Karpas-422 (cell line): ENCODE results near the gene DEFB127. TPM values are rescaled to one million over a fixed set of nuclear protein-coding genes. Genes with fewer than 3 reads are reported as not detected.
"Not testable (repeated sequence)": the region's sequence is repeated elsewhere in the genome, so short reads cannot be mapped to it uniquely, and the experiment has no call there.

Experiments used
- DNase-seq: peaks from one replicate; pipeline ENCODE4 v3.0.0-alpha.2; 2015
- H2AFZ ChIP-seq: fragments of 200-600 bp; sonication (generic); 2 replicates; pipeline ENCODE4 v1.6.1; 2014; ENCODE audit warnings: antibody characterized with exemption, low read length, mixed read lengths
- H3K27ac ChIP-seq: fragments of 200-600 bp; sonication (generic); 2 replicates; pipeline ENCODE4 v1.5.1; 2014; ENCODE audit warnings: mild to moderate bottlenecking, low read length, moderate library complexity
- H3K27me3 ChIP-seq: fragments of 200-600 bp; sonication (generic); 2 replicates; pipeline ENCODE4 v1.6.1; 2014; ENCODE audit warnings: low read length, mixed read lengths
- H3K36me3 ChIP-seq: fragments of 200-600 bp; sonication (generic); 2 replicates; pipeline ENCODE4 v1.6.1; 2014; ENCODE audit warnings: low read length, mixed read lengths; ENCODE audit not compliant: insufficient read depth
- H3K4me1 ChIP-seq: fragments of 200-600 bp; sonication (generic); 2 replicates; pipeline ENCODE4 v1.6.1; 2014; ENCODE audit warnings: mild to moderate bottlenecking, low read length, mixed read lengths
- H3K4me2 ChIP-seq: fragments of 200-600 bp; sonication (generic); 2 replicates; pipeline ENCODE4 v1.6.1; 2014; ENCODE audit warnings: low read length, low read depth, mild to moderate bottlenecking; ENCODE audit not compliant: poor library complexity, severe bottlenecking
- H3K4me3 ChIP-seq: fragments of 200-600 bp; sonication (generic); 2 replicates; pipeline ENCODE4 v1.5.1; 2014; ENCODE audit warnings: mild to moderate bottlenecking, antibody characterized with exemption, low read length, mixed read lengths
- H3K79me2 ChIP-seq: fragments of 200-600 bp; sonication (generic); 2 replicates; pipeline ENCODE4 v1.6.1; 2014; ENCODE audit warnings: mild to moderate bottlenecking, low read length, mixed read lengths
- H3K9ac ChIP-seq: fragments of 200-600 bp; sonication (generic); 2 replicates; pipeline ENCODE4 v1.6.0; 2014; ENCODE audit warnings: low read length
- H3K9me2 ChIP-seq: fragments of 200-600 bp; sonication (generic), shearing (Covaris generic); replicated peaks from 2 replicates; pipeline ENCODE4 v1.6.0; 2014; ENCODE audit warnings: mild to moderate bottlenecking, low read length, moderate library complexity; ENCODE audit not compliant: insufficient read depth
- H3K9me3 ChIP-seq: fragments of 300-700, 200-600 bp; sonication (generic); 2 replicates; pipeline ENCODE4 v1.6.1; 2014; ENCODE audit warnings: low read length, mixed read lengths
- H4K20me1 ChIP-seq: fragments of 200-600 bp; sonication (generic); 2 replicates; pipeline ENCODE4 v1.6.1; 2014; ENCODE audit warnings: mild to moderate bottlenecking, antibody characterized with exemption, low read length, low read depth; ENCODE audit not compliant: insufficient read depth
- total RNA-seq: library from RNA; depleted of rRNA; stranded (reverse); fragments of >200 nt; shearing (Covaris generic); gene quantifications from 2 replicates; pipeline ENCODE4 v1.2.3, GENCODE V29; 2014; ENCODE audit warnings: low replicate concordance

The DEFB127 gene
- total RNA-seq, 1 experiment from 2014 or later, result not detected

GRCh38 chr20:164618-165017 lies 7.4 kb downstream of the DEFB127 start:
- no peaks in the 10 kb centered on the region for H3K79me2 ChIP-seq
- H4K20me1 ChIP-seq, result no peaks in the 10 kb centered on the region
- H3K36me3 ChIP-seq, result no peaks in the 10 kb centered on the region
- no peak for DNase-seq
- no peak overlapping the region for H3K4me3 ChIP-seq
- no peak overlapping the region for H3K4me2 ChIP-seq
- 0 out of 2 replicates have a peak, but pooled peaks cover 2% of the 10 kb centered on the region for H3K27me3 ChIP-seq
- no peaks in the 10 kb centered on the region for H3K4me1 ChIP-seq
- no peak overlapping the region for H3K27ac ChIP-seq
- H3K9ac ChIP-seq, result no peak overlapping the region
- H3K9me3 ChIP-seq, result no peaks in the 10 kb centered on the region
- no peaks in the 10 kb centered on the region for H3K9me2 ChIP-seq
- no peak overlapping the region for H2AFZ ChIP-seq

GRCh38 chr20:168876-169275 lies 11.6 kb downstream of the DEFB127 start:
- no peak overlapping the region for H3K4me2 ChIP-seq
- no peak overlapping the region for H3K27ac ChIP-seq
- H3K27me3 ChIP-seq, result 0 out of 2 replicates have a peak, but pooled peaks cover 2% of the 10 kb centered on the region
- no peaks in the 10 kb centered on the region for H4K20me1 ChIP-seq
- H3K9me3 ChIP-seq, result no peaks in the 10 kb centered on the region
- no peak for DNase-seq
- H3K4me1 ChIP-seq, result no peaks in the 10 kb centered on the region
- no peak overlapping the region for H3K4me3 ChIP-seq
- H2AFZ ChIP-seq, result no peak overlapping the region
- H3K79me2 ChIP-seq, result no peaks in the 10 kb centered on the region
- no peak overlapping the region for H3K9ac ChIP-seq
- no peaks in the 10 kb centered on the region for H3K36me3 ChIP-seq
- H3K9me2 ChIP-seq, result no peaks in the 10 kb centered on the region

GRCh38 chr20:184288-184687 lies 27.0 kb downstream of the DEFB127 start:
- Histone ChIP-seq H3K36me3 (no peaks in the 10 kb centered on the region), H3K27me3 (no peaks in the 10 kb centered on the region), H3K27ac (no peak overlapping the region), H3K4me2 (no peak overlapping the region), H3K9me2 (no peaks in the 10 kb centered on the region), H3K9me3 (no peaks in the 10 kb centered on the region), H3K4me3 (no peak overlapping the region), H3K79me2 (no peaks in the 10 kb centered on the region), H4K20me1 (no peaks in the 10 kb centered on the region), H3K9ac (no peak overlapping the region), H2AFZ (no peak overlapping the region), H3K4me1 (no peaks in the 10 kb centered on the region)
- DNase-seq, result no peak

GRCh38 chr20:187733-188132 lies 30.5 kb downstream of the DEFB127 start:
- H3K9me3 ChIP-seq, result no peaks in the 10 kb centered on the region
- H3K27ac ChIP-seq, result no peak overlapping the region
- H3K79me2 ChIP-seq, result no peaks in the 10 kb centered on the region

GRCh38 chr20:189611-190010 lies 32.4 kb downstream of the DEFB127 start, which contains the start of gene DEFB128:
Gene DEFB128, minus strand, starts transcription at chr20:189711. Its CDS starts 88 bp downstream, at chr20:189623.
- H3K27me3 ChIP-seq, result no peaks in the 10 kb centered on the region
- H3K4me3 ChIP-seq, result no peak within 1 kb of the TSS
- H3K79me2 ChIP-seq, result no peaks in the 10 kb centered on the region
- DNase-seq, result no peak
- no peaks in the 10 kb centered on the region for H4K20me1 ChIP-seq
- no peaks in the 10 kb centered on the region for H3K9me3 ChIP-seq
- H3K4me1 ChIP-seq, result no peaks in the 10 kb centered on the region
- no peaks in the 10 kb centered on the region for H3K9me2 ChIP-seq
- H3K9ac ChIP-seq, result no peak within 1 kb of the TSS
- H3K4me2 ChIP-seq, result no peak within 1 kb of the TSS
- H3K27ac ChIP-seq, result no peak within 1 kb of the TSS
- no peaks in the 10 kb centered on the region for H3K36me3 ChIP-seq
- no peak within 1 kb of the TSS for H2AFZ ChIP-seq

More at GRCh38 chr20:187733-188132, 30.5 kb downstream of the DEFB127 start:
- H3K4me2 ChIP-seq, result no peak overlapping the region
- no peaks in the 10 kb centered on the region for H4K20me1 ChIP-seq
- H3K36me3 ChIP-seq, result no peaks in the 10 kb centered on the region
- H3K4me1 ChIP-seq, result no peaks in the 10 kb centered on the region
- no peak overlapping the region for H3K9ac ChIP-seq
- H3K4me3 ChIP-seq, result no peak overlapping the region
- H2AFZ ChIP-seq, result no peak overlapping the region
- no peaks in the 10 kb centered on the region for H3K9me2 ChIP-seq
- DNase-seq, result no peak
- H3K27me3 ChIP-seq, result no peaks in the 10 kb centered on the region

GRCh38 chr20:198225-198624 lies 41.0 kb downstream of the DEFB127 start:
- H3K27me3 ChIP-seq, result no peaks in the 10 kb centered on the region
- DNase-seq, result peak; percentile 9

GRCh38 chr20:199996-200395 lies 42.7 kb downstream of the DEFB127 start:
- Histone ChIP-seq H4K20me1 (no peaks in the 10 kb centered on the region), H3K9ac (no peak overlapping the region), H3K9me2 (no peaks in the 10 kb centered on the region), H3K4me3 (no peak overlapping the region), H3K27ac (no peak overlapping the region), H3K9me3 (no peaks in the 10 kb centered on the region), H3K27me3 (no peaks in the 10 kb centered on the region), H3K4me2 (no peak overlapping the region), H3K36me3 (no peaks in the 10 kb centered on the region), H3K4me1 (no peaks in the 10 kb centered on the region), H2AFZ (no peak overlapping the region), H3K79me2 (no peaks in the 10 kb centered on the region)
- peak; percentile 5 for DNase-seq

More at GRCh38 chr20:198225-198624, 41.0 kb downstream of the DEFB127 start:
- Histone ChIP-seq H2AFZ (no peak overlapping the region), H3K9me3 (no peaks in the 10 kb centered on the region), H3K4me2 (no peak overlapping the region), H3K27ac (no peak overlapping the region), H3K4me3 (no peak overlapping the region), H3K4me1 (no peaks in the 10 kb centered on the region), H3K9me2 (no peaks in the 10 kb centered on the region), H3K36me3 (no peaks in the 10 kb centered on the region), H4K20me1 (no peaks in the 10 kb centered on the region), H3K9ac (no peak overlapping the region), H3K79me2 (no peaks in the 10 kb centered on the region)

- H3K9me3 ChIP-seq, H3K4me2 ChIP-seq, H3K9ac ChIP-seq, H3K27me3 ChIP-seq, H2AFZ ChIP-seq, DNase-seq, H3K4me1 ChIP-seq, H3K4me3 ChIP-seq, H4K20me1 ChIP-seq, H3K9me2 ChIP-seq, H3K36me3 ChIP-seq, H3K79me2 ChIP-seq, H3K27ac ChIP-seq: not testable (repeated sequence)
Observed at GRCh38 chr20:203630-204029, 46.4 kb downstream of the DEFB127 start.
